Measurements from ENCODE around the gene RAPGEF6.

GRCh38 chr5:131581702-131582101 is 53.3 kb downstream of the RAPGEF6 start:
- no peak for TF ChIP-seq CTCF (IDR thresholded peaks at IDR 0.05)
- no peak for TF ChIP-seq POLR2A (IDR thresholded peaks at IDR 0.05)

Data from right lobe of liver (tissue), 4 donors.